ENCODE data around the gene C16orf95.

GRCh38 chr16:87293990-87294389, 23.2 kb downstream of the C16orf95 start:
- TF ChIP-seq, protein P1, sequence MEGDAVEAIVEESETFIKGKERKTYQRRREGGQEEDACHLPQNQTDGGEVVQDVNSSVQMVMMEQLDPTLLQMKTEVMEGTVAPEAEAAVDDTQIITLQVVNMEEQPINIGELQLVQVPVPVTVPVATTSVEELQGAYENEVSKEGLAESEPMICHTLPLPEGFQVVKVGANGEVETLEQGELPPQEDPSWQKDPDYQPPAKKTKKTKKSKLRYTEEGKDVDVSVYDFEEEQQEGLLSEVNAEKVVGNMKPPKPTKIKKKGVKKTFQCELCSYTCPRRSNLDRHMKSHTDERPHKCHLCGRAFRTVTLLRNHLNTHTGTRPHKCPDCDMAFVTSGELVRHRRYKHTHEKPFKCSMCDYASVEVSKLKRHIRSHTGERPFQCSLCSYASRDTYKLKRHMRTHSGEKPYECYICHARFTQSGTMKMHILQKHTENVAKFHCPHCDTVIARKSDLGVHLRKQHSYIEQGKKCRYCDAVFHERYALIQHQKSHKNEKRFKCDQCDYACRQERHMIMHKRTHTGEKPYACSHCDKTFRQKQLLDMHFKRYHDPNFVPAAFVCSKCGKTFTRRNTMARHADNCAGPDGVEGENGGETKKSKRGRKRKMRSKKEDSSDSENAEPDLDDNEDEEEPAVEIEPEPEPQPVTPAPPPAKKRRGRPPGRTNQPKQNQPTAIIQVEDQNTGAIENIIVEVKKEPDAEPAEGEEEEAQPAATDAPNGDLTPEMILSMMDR (IDR thresholded peaks at IDR 0.05), result no peak
- no peak for TF ChIP-seq ZFX (IDR thresholded peaks at IDR 0.05; ENCODE audit: borderline replicate concordance)
